HG03439 (cell line): Measurements from ENCODE around the gene PCGF6.

Experiments
- ATAC-seq: cut with Tn5 transposase; IDR thresholded peaks from one replicate; pipeline ENCODE4 v1.9.1; 2021; ENCODE audit warnings: mild to moderate bottlenecking, moderate library complexity; ENCODE audit not compliant: unreplicated experiment

Gene PCGF6

GRCh38 chr10:103327906-103328305, 23.0 kb downstream of the PCGF6 start:
- ATAC-seq: no peak

- no peak for ATAC-seq
Observed at GRCh38 chr10:103316087-103316486, 34.9 kb downstream of the PCGF6 start.

GRCh38 chr10:103310197-103310596, 40.7 kb downstream of the PCGF6 start:
- ATAC-seq: no peak

- ATAC-seq: no peak
Observed at GRCh38 chr10:103307594-103307993, 43.3 kb downstream of the PCGF6 start.

GRCh38 chr10:103295374-103296015, 55.4 kb downstream of the PCGF6 start:
- ATAC-seq: no peak

GRCh38 chr10:103291588-103291987, 59.4 kb downstream of the PCGF6 start:
- ATAC-seq: no peak

GRCh38 chr10:103287992-103288391, 62.9 kb downstream of the PCGF6 start:
- ATAC-seq: no peak

GRCh38 chr10:103284170-103284569, 66.8 kb downstream of the PCGF6 start:
- no peak for ATAC-seq

- ATAC-seq: no peak
Observed at GRCh38 chr10:103282961-103283360, 68.0 kb downstream of the PCGF6 start.

- ATAC-seq: no peak
Observed at GRCh38 chr10:103281753-103282152, 69.2 kb downstream of the PCGF6 start.

- ATAC-seq: no peak
Observed at GRCh38 chr10:103280506-103280905, 70.4 kb downstream of the PCGF6 start.

GRCh38 chr10:103280031-103280430, 70.9 kb downstream of the PCGF6 start:
- no peak for ATAC-seq

- ATAC-seq: no peak
Observed at GRCh38 chr10:103278862-103279298, 72.1 kb downstream of the PCGF6 start.

- ATAC-seq: no peak
Observed at GRCh38 chr10:103278537-103278823, 72.5 kb downstream of the PCGF6 start.

GRCh38 chr10:103277713-103278536, 73.0 kb downstream of the PCGF6 start:
- no peak for ATAC-seq

- ATAC-seq: no peak
Observed at GRCh38 chr10:103276896-103277712, 73.8 kb downstream of the PCGF6 start, which contains the start of gene INA. INA (plus strand) TSS chr10:103277138; CDS start chr10:103277212, 74 bp downstream.

GRCh38 chr10:103276251-103276895, 74.6 kb downstream of the PCGF6 start:
- no peak for ATAC-seq

GRCh38 chr10:103273041-103273441, 77.9 kb downstream of the PCGF6 start:
- ATAC-seq: no peak

GRCh38 chr10:103265717-103266329, 85.1 kb downstream of the PCGF6 start:
- no peak for ATAC-seq

- no peak for ATAC-seq
Observed at GRCh38 chr10:103262229-103262628, 88.7 kb downstream of the PCGF6 start.

- ATAC-seq: no peak
Observed at GRCh38 chr10:103259989-103260388, 91.0 kb downstream of the PCGF6 start.
